ENCODE results near the gene BICD2. TPM values are rescaled to one million over a fixed set of nuclear protein-coding genes. Genes with fewer than 3 reads are reported as not detected.

Gene BICD2
- total and polyA plus RNA-seq, 9 of the 15 experiments (the other 6 are each of a cell fraction or from before 2014, with no cell fraction given), result 3.6 to 23.4 (median 11.8) TPM

DNA sequence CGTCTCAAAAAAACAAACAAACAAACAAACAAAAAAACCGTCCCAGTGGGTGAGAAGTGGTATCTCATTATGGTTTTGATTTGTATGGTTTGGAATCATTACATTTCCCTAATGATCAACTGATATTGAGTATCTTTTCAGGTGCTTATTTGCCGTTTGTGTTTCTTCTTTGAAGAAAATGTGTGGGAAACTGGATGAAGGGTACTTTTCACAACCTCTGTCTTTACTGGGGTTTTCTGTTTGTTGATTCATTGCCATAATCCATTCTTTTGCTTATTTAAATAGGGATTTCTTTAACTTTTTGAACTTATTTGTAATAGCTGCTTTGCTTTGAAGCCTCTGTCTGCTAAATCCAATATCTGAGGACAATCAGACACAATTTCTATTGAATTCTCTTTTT is 9.2 kb upstream of the BICD2 start (continued):
- TF ChIP-seq, protein P1, sequence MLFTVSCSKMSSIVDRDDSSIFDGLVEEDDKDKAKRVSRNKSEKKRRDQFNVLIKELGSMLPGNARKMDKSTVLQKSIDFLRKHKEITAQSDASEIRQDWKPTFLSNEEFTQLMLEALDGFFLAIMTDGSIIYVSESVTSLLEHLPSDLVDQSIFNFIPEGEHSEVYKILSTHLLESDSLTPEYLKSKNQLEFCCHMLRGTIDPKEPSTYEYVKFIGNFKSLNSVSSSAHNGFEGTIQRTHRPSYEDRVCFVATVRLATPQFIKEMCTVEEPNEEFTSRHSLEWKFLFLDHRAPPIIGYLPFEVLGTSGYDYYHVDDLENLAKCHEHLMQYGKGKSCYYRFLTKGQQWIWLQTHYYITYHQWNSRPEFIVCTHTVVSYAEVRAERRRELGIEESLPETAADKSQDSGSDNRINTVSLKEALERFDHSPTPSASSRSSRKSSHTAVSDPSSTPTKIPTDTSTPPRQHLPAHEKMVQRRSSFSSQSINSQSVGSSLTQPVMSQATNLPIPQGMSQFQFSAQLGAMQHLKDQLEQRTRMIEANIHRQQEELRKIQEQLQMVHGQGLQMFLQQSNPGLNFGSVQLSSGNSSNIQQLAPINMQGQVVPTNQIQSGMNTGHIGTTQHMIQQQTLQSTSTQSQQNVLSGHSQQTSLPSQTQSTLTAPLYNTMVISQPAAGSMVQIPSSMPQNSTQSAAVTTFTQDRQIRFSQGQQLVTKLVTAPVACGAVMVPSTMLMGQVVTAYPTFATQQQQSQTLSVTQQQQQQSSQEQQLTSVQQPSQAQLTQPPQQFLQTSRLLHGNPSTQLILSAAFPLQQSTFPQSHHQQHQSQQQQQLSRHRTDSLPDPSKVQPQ (CRISPR knock-in tag; IDR thresholded peaks at IDR 0.05; ENCODE audit: borderline replicate concordance), result no peak
- TF ChIP-seq, protein P2, sequence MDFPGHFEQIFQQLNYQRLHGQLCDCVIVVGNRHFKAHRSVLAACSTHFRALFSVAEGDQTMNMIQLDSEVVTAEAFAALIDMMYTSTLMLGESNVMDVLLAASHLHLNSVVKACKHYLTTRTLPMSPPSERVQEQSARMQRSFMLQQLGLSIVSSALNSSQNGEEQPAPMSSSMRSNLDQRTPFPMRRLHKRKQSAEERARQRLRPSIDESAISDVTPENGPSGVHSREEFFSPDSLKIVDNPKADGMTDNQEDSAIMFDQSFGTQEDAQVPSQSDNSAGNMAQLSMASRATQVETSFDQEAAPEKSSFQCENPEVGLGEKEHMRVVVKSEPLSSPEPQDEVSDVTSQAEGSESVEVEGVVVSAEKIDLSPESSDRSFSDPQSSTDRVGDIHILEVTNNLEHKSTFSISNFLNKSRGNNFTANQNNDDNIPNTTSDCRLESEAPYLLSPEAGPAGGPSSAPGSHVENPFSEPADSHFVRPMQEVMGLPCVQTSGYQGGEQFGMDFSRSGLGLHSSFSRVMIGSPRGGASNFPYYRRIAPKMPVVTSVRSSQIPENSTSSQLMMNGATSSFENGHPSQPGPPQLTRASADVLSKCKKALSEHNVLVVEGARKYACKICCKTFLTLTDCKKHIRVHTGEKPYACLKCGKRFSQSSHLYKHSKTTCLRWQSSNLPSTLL (IDR thresholded peaks at IDR 0.05), result no peak
- TF ChIP-seq WHSC1 (IDR thresholded peaks at IDR 0.05; ENCODE audit: low read length) (no peak), ZNF121 (CRISPR knock-in tag; conservative IDR thresholded peaks at IDR 0.05) (no peak), TAF7 (tag; IDR thresholded peaks at IDR 0.05) (no peak), ATF7 (IDR thresholded peaks at IDR 0.05) (no peak), ZNF551 (CRISPR knock-in tag; IDR thresholded peaks at IDR 0.05) (no peak), KDM5B (IDR thresholded peaks at IDR 0.05; ENCODE audit: insufficient replicate concordance, low read depth, low read length) (no peak), EZH2 (IDR thresholded peaks at IDR 0.05; ENCODE audit: borderline replicate concordance, low read depth, low read length) (no peak), MEF2A (IDR thresholded peaks at IDR 0.05; ENCODE audit: control insufficient read depth, low read depth, low read length) (no peak)
- TF ChIP-seq, protein P3, sequence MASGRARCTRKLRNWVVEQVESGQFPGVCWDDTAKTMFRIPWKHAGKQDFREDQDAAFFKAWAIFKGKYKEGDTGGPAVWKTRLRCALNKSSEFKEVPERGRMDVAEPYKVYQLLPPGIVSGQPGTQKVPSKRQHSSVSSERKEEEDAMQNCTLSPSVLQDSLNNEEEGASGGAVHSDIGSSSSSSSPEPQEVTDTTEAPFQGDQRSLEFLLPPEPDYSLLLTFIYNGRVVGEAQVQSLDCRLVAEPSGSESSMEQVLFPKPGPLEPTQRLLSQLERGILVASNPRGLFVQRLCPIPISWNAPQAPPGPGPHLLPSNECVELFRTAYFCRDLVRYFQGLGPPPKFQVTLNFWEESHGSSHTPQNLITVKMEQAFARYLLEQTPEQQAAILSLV (tag; IDR thresholded peaks at IDR 0.05), result no peak
- TF ChIP-seq, protein P4, sequence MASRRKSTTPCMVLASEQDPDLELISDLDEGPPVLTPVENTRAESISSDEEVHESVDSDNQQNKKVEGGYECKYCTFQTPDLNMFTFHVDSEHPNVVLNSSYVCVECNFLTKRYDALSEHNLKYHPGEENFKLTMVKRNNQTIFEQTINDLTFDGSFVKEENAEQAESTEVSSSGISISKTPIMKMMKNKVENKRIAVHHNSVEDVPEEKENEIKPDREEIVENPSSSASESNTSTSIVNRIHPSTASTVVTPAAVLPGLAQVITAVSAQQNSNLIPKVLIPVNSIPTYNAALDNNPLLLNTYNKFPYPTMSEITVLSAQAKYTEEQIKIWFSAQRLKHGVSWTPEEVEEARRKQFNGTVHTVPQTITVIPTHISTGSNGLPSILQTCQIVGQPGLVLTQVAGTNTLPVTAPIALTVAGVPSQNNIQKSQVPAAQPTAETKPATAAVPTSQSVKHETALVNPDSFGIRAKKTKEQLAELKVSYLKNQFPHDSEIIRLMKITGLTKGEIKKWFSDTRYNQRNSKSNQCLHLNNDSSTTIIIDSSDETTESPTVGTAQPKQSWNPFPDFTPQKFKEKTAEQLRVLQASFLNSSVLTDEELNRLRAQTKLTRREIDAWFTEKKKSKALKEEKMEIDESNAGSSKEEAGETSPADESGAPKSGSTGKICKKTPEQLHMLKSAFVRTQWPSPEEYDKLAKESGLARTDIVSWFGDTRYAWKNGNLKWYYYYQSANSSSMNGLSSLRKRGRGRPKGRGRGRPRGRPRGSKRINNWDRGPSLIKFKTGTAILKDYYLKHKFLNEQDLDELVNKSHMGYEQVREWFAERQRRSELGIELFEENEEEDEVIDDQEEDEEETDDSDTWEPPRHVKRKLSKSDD (conservative IDR thresholded peaks at IDR 0.05; ENCODE audit: low read length), result no peak
